ENCODE data around the gene EPHA3. TPM values are rescaled to one million over a fixed set of nuclear protein-coding genes. Genes with fewer than 3 reads are reported as not detected.

EPHA3 gene
- polyA plus RNA-seq, 1 donor from 2014 or later, result 33.0 TPM

DNA sequence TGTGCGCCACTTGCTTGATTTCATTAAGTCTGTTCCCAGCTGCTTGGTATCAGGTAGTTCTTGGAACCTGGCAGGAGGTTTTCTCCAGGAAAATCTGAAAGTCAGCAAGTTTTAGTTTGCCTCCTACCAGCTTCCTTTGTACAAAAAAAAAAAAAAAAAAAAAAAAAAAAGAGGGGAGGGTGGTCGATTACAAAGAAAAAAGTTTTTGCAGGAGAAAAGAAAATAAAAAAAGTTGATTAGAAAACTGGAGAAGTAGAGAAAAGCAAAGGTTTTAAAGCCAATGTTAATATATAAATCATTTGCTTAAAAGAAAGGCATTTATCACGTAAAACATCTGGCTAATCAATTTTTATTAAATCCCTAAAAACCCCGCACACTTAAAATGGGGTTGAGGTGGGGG is 5.9 kb downstream of the EPHA3 start:
- Histone ChIP-seq H2AFZ (ENCODE audit: low read depth, low read length) (no peak overlapping the region), H3K4me2 (ENCODE audit: low read length) (no peak overlapping the region), H3K9me3 (ENCODE audit: low read length) (no peaks in the 10 kb centered on the region), H3F3A (ENCODE audit: insufficient read depth, low read length, poor library complexity, severe bottlenecking) (no peaks in the 10 kb centered on the region), H3K36me3 (ENCODE audit: insufficient read depth, low read length) (no peaks in the 10 kb centered on the region), H3K27ac (ENCODE audit: low read length) (no peak overlapping the region), H3K4me3 (ENCODE audit: low read length) (no peak overlapping the region), H4K20me1 (ENCODE audit: insufficient read depth) (no peaks in the 10 kb centered on the region), H3K27me3 (ENCODE audit: insufficient read depth, low read depth, low read length) (no peaks in the 10 kb centered on the region), H3K79me2 (replicated peaks; ENCODE audit: insufficient read depth, low read length) (peaks cover 61% of the 10 kb centered on the region), H3K9ac (ENCODE audit: low read length) (no peak overlapping the region), H3K9me2 (ENCODE audit: insufficient read depth, low read length) (no peaks in the 10 kb centered on the region)
- TF ChIP-seq MXI1 (conservative IDR thresholded peaks at IDR 0.05; ENCODE audit: poor library complexity, severe bottlenecking) (no peak), RAD21 (conservative IDR thresholded peaks at IDR 0.05) (no peak), EZH2 (IDR thresholded peaks at IDR 0.05; ENCODE audit: borderline replicate concordance, insufficient read depth, low read length, poor library complexity, severe bottlenecking) (no peak), SMC3 (conservative IDR thresholded peaks at IDR 0.05; ENCODE audit: poor library complexity) (no peak)
- TF ChIP-seq, protein P1, sequence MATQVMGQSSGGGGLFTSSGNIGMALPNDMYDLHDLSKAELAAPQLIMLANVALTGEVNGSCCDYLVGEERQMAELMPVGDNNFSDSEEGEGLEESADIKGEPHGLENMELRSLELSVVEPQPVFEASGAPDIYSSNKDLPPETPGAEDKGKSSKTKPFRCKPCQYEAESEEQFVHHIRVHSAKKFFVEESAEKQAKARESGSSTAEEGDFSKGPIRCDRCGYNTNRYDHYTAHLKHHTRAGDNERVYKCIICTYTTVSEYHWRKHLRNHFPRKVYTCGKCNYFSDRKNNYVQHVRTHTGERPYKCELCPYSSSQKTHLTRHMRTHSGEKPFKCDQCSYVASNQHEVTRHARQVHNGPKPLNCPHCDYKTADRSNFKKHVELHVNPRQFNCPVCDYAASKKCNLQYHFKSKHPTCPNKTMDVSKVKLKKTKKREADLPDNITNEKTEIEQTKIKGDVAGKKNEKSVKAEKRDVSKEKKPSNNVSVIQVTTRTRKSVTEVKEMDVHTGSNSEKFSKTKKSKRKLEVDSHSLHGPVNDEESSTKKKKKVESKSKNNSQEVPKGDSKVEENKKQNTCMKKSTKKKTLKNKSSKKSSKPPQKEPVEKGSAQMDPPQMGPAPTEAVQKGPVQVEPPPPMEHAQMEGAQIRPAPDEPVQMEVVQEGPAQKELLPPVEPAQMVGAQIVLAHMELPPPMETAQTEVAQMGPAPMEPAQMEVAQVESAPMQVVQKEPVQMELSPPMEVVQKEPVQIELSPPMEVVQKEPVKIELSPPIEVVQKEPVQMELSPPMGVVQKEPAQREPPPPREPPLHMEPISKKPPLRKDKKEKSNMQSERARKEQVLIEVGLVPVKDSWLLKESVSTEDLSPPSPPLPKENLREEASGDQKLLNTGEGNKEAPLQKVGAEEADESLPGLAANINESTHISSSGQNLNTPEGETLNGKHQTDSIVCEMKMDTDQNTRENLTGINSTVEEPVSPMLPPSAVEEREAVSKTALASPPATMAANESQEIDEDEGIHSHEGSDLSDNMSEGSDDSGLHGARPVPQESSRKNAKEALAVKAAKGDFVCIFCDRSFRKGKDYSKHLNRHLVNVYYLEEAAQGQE (IDR thresholded peaks at IDR 0.05; ENCODE audit: borderline replicate concordance), result no peak

- Histone ChIP-seq H3K9me3 (ENCODE audit: low read length) (no peaks in the 10 kb centered on the region), H3K79me2 (replicated peaks; ENCODE audit: insufficient read depth, low read length) (peaks cover 53% of the 10 kb centered on the region), H2AFZ (ENCODE audit: low read depth, low read length) (no peak overlapping the region), H3K4me3 (ENCODE audit: low read length) (peak overlapping the region; percentile 65), H3K9me2 (ENCODE audit: insufficient read depth, low read length) (no peaks in the 10 kb centered on the region), H3K27ac (ENCODE audit: low read length) (peak overlapping the region; percentile 52), H3K36me3 (ENCODE audit: insufficient read depth, low read length) (no peaks in the 10 kb centered on the region), H3K27me3 (ENCODE audit: insufficient read depth, low read depth, low read length) (no peaks in the 10 kb centered on the region), H3K4me2 (ENCODE audit: low read length) (no peak overlapping the region), H3K9ac (ENCODE audit: low read length) (peak overlapping the region; percentile 56), H3F3A (ENCODE audit: insufficient read depth, low read length, poor library complexity, severe bottlenecking) (no peaks in the 10 kb centered on the region), H4K20me1 (ENCODE audit: insufficient read depth) (no peaks in the 10 kb centered on the region)
- TF ChIP-seq CTCF (IDR thresholded peaks at IDR 0.05; ENCODE audit: poor library complexity, severe bottlenecking) (peak; percentile 80), TAF1 (IDR thresholded peaks at IDR 0.05; ENCODE audit: low read depth) (no peak), POLR2AphosphoS5 (IDR thresholded peaks at IDR 0.05) (no peak), EZH2 (IDR thresholded peaks at IDR 0.05; ENCODE audit: borderline replicate concordance, insufficient read depth, low read length, poor library complexity, severe bottlenecking) (no peak), RAD21 (conservative IDR thresholded peaks at IDR 0.05) (peak; percentile 75), MXI1 (conservative IDR thresholded peaks at IDR 0.05; ENCODE audit: poor library complexity, severe bottlenecking) (no peak), EP300 (conservative IDR thresholded peaks at IDR 0.05; ENCODE audit: poor library complexity, severe bottlenecking) (no peak), SMC3 (conservative IDR thresholded peaks at IDR 0.05; ENCODE audit: poor library complexity) (peak; percentile 81)
- TF ChIP-seq, protein P1 (IDR thresholded peaks at IDR 0.05; ENCODE audit: borderline replicate concordance), result no peak
These were observed 6.7 kb downstream of the EPHA3 start for GRCh38 chr3:89113893-89114840.
